Activated B cell treated with CpG ODN at 0.5 μM for 24 hours (primary cell): ENCODE measurements around the gene LARGE1. TPM values are rescaled to one million over a fixed set of nuclear protein-coding genes. Genes with fewer than 3 reads are reported as not detected.

ENCODE experiments used
- ATAC-seq: fragments of 200-7000 bp; cut with Tn5 transposase; one replicate; pipeline ENCODE4 v1.10.0; 2021; ENCODE audit warnings: low read depth, mild to moderate bottlenecking, moderate library complexity
- CTCF ChIA-PET: fragments of 350-600 bp; sonication (Branson Sonifier 250); formaldehyde crosslinking; loops from one replicate; lab custom pipeline; 2021; ENCODE audit warnings: antibody characterized with exemption; lab: Charles Lee
- POLR2A ChIA-PET: fragments of 350-600 bp; sonication (Branson Sonifier 250); formaldehyde crosslinking; loops from one replicate; lab custom pipeline; 2021; ENCODE audit warnings: antibody characterized with exemption; lab: Charles Lee
- DNase-seq: peaks from one replicate; pipeline ENCODE4 v3.0.0; 2022
- H3K27ac Mint-ChIP-seq: one replicate; pipeline ENCODE4 v1.8.0; 2020; ENCODE audit warnings: mixed read lengths
- H3K27me3 Mint-ChIP-seq: one replicate; pipeline ENCODE4 v1.8.0; 2021; ENCODE audit warnings: mixed read lengths
- H3K36me3 Mint-ChIP-seq: one replicate; pipeline ENCODE4 v1.8.0; 2021; ENCODE audit warnings: low read depth, mixed read lengths
- H3K4me1 Mint-ChIP-seq: one replicate; pipeline ENCODE4 v1.8.0; 2021; ENCODE audit warnings: mixed read lengths
- H3K4me3 Mint-ChIP-seq: one replicate; pipeline ENCODE4 v1.8.0; 2020; ENCODE audit warnings: mild to moderate bottlenecking, mixed read lengths
- H3K9me3 Mint-ChIP-seq: one replicate; pipeline ENCODE4 v1.8.0; 2020; ENCODE audit warnings: mixed read lengths
- CTCF ChIP-seq: fragments of 200-600 bp; IDR thresholded peaks from one replicate; pipeline ENCODE4 v1.8.0; 2022; ENCODE audit warnings: antibody characterized with exemption, mild to moderate bottlenecking
- intact Hi-C: fragments of 100-400 bp; cut with micrococcal nuclease; formaldehyde crosslinking; loops from one replicate; pipeline ENCODE4 v1.15.1; 2024
- total RNA-seq: library from RNA; stranded (reverse); gene quantifications from 2 replicates; pipeline ENCODE4 v1.2.3, GENCODE V29; 2022

Gene LARGE1
- total RNA-seq, 1 donor from 2014 or later: 22.2 TPM

- POLR2A ChIA-PET: no interaction called here
- Mint-ChIP-seq H3K9me3 (no peaks in the 10 kb centered on the region), H3K4me1 (peaks cover 18% of the 10 kb centered on the region), H3K36me3 (no peaks in the 10 kb centered on the region), H3K27ac (no peak overlapping the region), H3K27me3 (no peaks in the 10 kb centered on the region), H3K4me3 (no peak overlapping the region)
- CTCF ChIA-PET: no interaction called here
- no peak for DNase-seq
- ATAC-seq: no peak
- intact Hi-C loops: no loop called here
- TF ChIP-seq CTCF: no peak
Measured at GRCh38 chr22:33770723-33771122, 149.6 kb downstream of the LARGE1 start.

GRCh38 chr22:33766091-33766490 lies 154.2 kb downstream of the LARGE1 start:
- Mint-ChIP-seq H3K4me1 (peaks cover 12% of the 10 kb centered on the region), H3K9me3 (no peaks in the 10 kb centered on the region), H3K27me3 (no peaks in the 10 kb centered on the region), H3K27ac (no peak overlapping the region), H3K36me3 (peaks cover 8% of the 10 kb centered on the region), H3K4me3 (no peak overlapping the region)
- no peak for TF ChIP-seq CTCF
- ChIA-PET POLR2A (no interaction called here), CTCF (no interaction called here)
- ATAC-seq (no peak), DNase-seq (no peak)
- intact Hi-C loops: no loop called here

- intact Hi-C loops: no loop called here
- no peak for DNase-seq
- H3K27me3 Mint-ChIP-seq: no peaks in the 10 kb centered on the region
- ChIA-PET CTCF (no interaction called here), POLR2A (no interaction called here)
- H3K4me3 Mint-ChIP-seq: no peak overlapping the region
- no peaks in the 10 kb centered on the region for H3K9me3 Mint-ChIP-seq
- no peak for TF ChIP-seq CTCF
- H3K4me1 Mint-ChIP-seq: peaks cover 7% of the 10 kb centered on the region
- peaks cover 49% of the 10 kb centered on the region for H3K36me3 Mint-ChIP-seq
- no peak overlapping the region for H3K27ac Mint-ChIP-seq
- ATAC-seq: no peak
Measured at GRCh38 chr22:33758961-33759360, 161.3 kb downstream of the LARGE1 start.

- no peak for TF ChIP-seq CTCF
- no peaks in the 10 kb centered on the region for H3K27me3 Mint-ChIP-seq
- DNase-seq: no peak
- H3K4me3 Mint-ChIP-seq: no peak overlapping the region
- ChIA-PET CTCF (no interaction called here), POLR2A (no interaction called here)
- H3K4me1 Mint-ChIP-seq: peaks cover 7% of the 10 kb centered on the region
- peaks cover 54% of the 10 kb centered on the region for H3K36me3 Mint-ChIP-seq
- ATAC-seq: no peak
- no peaks in the 10 kb centered on the region for H3K9me3 Mint-ChIP-seq
- intact Hi-C loops: no loop called here
- H3K27ac Mint-ChIP-seq: no peak overlapping the region
Measured at GRCh38 chr22:33757802-33758483, 162.3 kb downstream of the LARGE1 start.

GRCh38 chr22:33757041-33757801 lies 163.1 kb downstream of the LARGE1 start:
- no peak for ATAC-seq
- no peak for TF ChIP-seq CTCF
- H3K4me1 Mint-ChIP-seq: peaks cover 7% of the 10 kb centered on the region
- H3K27ac Mint-ChIP-seq: no peak overlapping the region
- no peak for DNase-seq
- no peaks in the 10 kb centered on the region for H3K9me3 Mint-ChIP-seq
- H3K4me3 Mint-ChIP-seq: no peak overlapping the region
- intact Hi-C loops: no loop called here
- ChIA-PET CTCF (no interaction called here), POLR2A (no interaction called here)
- H3K36me3 Mint-ChIP-seq: peaks cover 54% of the 10 kb centered on the region
- no peaks in the 10 kb centered on the region for H3K27me3 Mint-ChIP-seq
